HG03139 (cell line): Measurements from ENCODE around the gene TGFBR2.

ENCODE experiments used
- ATAC-seq: cut with Tn5 transposase; IDR thresholded peaks from one replicate; pipeline ENCODE4 v1.9.1; 2021; ENCODE audit not compliant: unreplicated experiment

The TGFBR2 gene

DNA sequence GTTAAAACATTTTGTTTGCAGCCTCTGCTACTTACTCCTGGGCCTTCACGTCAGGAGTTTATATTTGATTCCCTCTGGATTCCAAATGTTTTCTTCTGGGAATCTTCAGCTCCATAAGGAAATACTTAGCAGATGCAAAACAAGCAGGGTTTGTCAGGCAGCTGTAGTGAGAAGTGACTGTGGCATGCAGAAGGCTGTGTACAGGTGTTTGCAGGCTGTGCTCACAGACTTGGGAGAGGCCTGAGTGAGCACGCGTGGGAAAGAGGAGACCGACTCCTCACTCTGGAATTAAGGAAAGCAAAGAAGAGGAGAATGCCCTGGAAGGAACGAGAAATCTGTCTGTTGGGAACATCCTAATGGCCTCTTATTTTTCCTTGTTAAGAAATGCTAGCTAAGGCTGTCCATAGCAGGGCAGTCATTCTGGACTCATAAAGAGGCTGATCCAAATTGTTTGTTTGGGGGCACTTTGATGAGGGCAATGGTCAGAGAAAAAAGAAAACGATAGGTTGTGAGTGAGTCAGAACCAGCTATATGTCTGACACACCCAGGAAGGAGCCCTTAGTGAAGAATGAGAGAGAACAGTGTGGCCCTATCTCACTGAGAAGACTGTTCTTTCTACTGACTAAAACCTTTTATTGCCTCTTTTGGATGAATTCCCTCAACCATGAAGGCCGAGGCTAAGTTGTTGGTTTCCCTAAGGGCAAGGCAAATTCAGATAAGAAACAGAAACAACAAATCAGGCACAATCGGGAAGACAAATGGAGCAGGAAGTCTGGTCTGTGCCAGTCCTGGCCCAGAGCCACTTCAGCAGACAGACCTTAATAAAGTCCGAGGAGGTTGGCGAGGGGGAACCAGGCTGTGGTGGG lies 82.6 kb downstream of the TGFBR2 start:
- ATAC-seq = no peak

DNA sequence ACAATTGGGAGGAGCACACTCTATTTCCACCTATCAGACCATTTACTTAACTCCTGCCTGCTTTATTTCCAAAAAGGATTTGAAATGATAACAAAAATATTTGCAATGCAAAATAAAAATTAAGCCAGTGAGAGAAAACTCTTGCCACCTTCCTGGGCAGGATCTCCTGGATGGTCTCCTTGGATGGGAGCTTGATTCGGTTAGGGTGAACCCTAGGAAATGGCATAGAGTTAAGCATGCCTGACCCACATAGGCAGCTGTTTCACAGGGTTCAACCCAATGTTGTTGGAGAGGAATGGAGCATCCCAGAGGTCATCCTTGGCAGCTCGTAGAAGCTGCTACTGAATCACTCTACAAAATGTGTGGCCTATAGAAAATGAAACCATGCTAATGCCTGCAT lies 83.8 kb downstream of the TGFBR2 start:
- no peak for ATAC-seq

DNA sequence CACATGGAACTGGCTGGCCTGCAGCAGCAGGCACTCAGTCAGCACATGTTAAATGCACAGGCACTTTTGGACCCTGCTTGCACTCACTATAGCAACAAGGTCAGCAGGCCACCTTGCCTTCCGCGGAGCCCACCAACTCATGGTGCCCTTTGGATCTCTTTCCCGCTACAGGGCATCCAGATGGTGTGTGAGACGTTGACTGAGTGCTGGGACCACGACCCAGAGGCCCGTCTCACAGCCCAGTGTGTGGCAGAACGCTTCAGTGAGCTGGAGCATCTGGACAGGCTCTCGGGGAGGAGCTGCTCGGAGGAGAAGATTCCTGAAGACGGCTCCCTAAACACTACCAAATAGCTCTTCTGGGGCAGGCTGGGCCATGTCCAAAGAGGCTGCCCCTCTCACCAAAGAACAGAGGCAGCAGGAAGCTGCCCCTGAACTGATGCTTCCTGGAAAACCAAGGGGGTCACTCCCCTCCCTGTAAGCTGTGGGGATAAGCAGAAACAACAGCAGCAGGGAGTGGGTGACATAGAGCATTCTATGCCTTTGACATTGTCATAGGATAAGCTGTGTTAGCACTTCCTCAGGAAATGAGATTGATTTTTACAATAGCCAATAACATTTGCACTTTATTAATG lies 85.0 kb downstream of the TGFBR2 start:
- ATAC-seq = no peak

DNA sequence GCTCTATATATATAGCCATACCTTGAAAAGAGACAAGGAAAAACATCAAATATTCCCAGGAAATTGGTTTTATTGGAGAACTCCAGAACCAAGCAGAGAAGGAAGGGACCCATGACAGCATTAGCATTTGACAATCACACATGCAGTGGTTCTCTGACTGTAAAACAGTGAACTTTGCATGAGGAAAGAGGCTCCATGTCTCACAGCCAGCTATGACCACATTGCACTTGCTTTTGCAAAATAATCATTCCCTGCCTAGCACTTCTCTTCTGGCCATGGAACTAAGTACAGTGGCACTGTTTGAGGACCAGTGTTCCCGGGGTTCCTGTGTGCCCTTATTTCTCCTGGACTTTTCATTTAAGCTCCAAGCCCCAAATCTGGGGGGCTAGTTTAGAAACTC lies 85.5 kb downstream of the TGFBR2 start:
- ATAC-seq = no peak

DNA sequence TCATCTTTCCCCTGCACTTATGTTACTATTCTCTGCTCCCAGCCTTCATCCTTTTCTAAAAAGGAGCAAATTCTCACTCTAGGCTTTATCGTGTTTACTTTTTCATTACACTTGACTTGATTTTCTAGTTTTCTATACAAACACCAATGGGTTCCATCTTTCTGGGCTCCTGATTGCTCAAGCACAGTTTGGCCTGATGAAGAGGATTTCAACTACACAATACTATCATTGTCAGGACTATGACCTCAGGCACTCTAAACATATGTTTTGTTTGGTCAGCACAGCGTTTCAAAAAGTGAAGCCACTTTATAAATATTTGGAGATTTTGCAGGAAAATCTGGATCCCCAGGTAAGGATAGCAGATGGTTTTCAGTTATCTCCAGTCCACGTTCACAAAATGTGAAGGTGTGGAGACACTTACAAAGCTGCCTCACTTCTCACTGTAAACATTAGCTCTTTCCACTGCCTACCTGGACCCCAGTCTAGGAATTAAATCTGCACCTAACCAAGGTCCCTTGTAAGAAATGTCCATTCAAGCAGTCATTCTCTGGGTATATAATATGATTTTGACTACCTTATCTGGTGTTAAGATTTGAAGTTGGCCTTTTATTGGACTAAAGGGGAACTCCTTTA lies 86.2 kb downstream of the TGFBR2 start:
- no peak for ATAC-seq

DNA sequence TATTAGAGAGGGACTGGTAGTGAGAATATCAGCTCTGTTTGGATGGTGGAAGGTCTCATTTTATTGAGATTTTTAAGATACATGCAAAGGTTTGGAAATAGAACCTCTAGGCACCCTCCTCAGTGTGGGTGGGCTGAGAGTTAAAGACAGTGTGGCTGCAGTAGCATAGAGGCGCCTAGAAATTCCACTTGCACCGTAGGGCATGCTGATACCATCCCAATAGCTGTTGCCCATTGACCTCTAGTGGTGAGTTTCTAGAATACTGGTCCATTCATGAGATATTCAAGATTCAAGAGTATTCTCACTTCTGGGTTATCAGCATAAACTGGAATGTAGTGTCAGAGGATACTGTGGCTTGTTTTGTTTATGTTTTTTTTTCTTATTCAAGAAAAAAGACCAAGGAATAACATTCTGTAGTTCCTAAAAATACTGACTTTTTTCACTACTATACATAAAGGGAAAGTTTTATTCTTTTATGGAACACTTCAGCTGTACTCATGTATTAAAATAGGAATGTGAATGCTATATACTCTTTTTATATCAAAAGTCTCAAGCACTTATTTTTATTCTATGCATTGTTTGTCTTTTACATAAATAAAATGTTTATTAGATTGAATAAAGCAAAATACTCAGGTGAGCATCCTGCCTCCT lies 87.2 kb downstream of the TGFBR2 start:
- ATAC-seq = peak; percentile 95

DNA sequence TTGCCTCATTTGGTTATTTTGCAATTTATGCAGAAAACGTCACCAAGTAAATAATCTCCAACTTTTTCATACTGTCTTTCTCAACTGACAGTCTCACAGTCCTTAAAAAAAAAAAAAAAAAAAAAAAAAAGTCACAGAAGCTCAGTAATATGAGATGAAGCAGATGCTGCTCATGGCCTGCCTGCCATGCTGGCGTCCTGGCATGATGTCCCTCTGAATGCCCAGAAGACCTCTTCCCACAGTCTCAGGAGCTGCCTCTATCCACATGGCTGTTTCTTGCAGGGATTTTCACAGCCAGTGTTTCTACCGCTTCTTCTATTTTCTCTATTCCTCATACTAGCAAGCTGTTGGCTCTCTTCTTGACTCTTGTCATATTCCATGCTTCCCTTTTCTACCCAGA lies 87.7 kb downstream of the TGFBR2 start:
- ATAC-seq = no peak

DNA sequence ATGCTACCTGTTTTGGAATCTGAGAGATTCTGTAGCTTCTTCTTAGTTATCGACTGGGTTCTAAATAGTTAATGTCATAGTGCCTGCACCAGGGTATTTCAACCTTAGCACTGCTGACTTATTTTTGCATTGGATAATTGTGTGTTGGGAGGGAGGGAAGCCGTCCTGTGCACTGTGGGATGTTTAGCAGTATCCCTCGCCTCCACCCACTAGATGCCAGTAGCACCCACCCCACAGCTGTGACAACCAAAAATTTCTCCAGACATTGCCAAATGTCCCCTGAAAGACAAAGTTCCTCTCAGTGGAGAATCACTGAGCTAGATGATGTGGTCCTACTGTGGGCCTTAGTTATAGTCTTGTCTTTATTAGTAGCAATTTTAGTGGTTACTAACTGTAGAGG lies 88.3 kb downstream of the TGFBR2 start:
- no peak for ATAC-seq

DNA sequence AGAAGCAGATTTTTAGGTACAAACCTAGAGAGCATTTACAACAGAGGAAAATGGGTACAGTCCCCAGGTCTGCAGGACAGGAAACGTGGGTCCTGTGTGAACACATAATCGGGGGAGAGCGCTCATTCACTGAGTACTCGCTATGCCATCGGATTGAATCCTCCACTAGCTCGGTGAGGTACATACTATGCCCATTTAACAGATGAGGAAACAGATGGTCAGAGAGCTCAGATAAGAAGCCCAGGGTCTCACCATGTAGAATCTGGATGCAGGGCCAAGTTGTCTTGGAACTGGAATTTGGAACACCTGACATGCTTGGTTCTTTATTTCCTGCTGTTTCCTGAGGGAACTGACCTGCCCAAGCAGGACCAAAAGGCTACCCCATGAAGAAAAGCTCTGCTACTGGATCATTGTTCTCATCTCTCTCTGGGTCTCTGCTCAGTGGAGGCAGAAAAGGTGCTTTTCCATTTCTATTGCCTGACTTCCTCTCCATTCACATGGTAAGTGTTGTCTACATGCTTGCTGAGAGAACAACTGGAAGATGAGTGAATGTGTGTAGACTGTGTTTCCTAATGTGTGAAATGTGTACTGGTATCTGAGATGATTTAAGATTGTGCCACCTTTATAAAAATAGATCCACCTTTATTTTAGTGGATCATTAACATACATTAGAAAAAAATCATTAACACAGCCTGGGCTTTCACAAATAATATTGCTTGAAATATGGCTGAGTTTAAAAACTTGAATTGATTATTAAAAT lies 89.1 kb downstream of the TGFBR2 start:
- no peak for ATAC-seq

DNA sequence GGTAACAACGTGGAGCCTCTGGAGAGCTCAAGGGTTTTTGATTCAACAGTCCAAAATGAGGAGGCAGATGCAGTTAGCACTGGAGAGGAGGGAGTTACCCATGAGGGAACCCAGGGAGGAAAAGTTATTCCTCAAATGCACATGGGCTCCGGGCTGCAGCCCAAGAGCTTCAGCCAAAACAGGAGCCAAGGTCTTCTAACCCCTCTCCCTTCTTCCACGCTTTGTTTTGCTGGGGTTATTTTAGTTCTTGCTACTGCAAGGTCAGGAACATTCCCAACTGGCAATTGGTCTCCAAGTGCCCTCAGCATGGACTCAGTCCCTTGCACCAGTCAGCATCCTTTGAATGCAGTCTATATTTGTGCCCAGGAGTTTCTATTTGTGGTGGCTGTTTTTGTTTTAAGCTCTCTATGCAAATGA lies 90.0 kb downstream of the TGFBR2 start:
- ATAC-seq = no peak

DNA sequence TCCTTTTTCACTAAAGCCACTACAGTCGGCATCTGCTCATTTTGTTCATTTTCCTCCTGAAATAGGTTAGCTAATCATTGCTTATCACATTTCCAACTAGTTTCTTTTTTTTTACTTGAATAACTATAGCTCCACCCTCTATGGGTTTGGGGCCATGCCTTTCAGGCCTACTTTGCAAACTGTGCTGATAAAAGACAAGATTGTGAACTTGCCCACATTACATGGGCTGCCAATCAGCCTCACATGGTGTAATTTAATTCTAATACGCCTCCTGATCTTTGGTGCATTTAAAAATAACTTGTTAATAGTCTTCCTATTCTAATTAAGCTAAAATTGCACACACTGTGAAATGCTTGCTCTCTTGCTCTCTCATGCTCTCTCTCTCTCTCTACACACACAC lies 90.5 kb downstream of the TGFBR2 start:
- no peak for ATAC-seq

DNA sequence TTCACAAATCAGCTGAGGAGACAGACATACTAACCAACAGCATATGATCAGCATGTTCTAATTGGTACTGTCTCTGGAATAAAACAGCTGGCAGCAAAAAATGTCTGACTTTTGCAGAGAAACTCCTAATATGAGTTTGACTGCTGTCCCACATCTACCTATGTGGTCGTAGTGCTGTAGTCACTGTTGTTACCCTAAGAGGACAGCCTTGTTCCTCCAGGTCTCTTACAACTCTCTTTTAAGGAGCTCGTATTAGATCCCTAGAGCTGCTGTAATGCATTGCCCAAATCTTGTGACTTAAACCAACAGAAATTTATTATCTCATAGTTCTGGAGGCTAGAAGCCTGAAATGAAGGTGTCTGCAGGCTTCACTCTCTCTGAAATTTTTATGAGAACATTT lies 92.1 kb downstream of the TGFBR2 start:
- no peak for ATAC-seq

DNA sequence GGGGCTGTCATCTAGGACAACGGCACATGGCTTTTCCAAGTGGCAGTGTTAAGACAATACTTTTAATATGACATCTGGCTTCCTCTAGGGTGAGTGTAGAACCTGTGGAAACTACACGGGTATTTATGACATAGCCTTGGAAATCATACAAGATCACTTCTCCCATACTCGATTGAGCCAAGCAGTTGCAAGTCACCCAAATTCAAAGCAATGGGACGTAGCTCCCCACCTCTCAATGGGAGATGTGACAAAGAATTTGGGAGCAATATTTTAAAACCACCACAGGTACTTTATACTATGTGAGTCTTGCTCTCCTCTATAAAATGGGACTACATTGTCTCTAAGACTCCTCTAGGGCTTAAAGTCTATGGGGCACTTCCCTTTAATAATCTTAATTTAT lies 93.5 kb downstream of the TGFBR2 start:
- ATAC-seq = no peak

DNA sequence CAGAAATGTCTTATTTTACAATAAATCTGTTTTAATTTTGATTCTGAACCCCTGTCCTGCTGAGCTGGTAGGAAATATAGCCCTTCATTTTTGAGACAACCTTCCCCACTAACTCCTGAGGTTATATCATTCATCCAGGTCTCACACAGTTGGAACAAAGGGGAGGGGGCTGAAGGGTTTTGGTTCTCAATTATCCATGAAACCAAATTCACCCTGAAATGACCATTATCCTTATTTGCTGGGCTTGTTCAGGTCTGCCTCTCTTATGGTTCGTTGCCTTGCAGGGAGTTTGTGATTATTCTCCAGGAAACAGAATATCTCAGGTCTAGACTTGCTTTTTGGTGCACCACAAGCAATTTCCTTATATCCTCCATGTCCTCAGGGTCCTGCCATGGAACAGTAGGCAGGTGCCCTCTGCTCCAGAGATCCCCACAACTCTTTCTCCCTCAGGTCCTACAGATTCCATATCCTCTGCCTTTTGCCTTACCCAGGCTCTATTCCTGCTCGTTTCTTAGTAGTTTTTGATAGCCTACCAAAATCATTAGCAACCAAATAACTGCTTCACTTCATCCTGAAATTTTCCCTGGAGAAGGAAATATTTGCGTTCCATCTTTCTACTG lies 94.4 kb downstream of the TGFBR2 start:
- no peak for ATAC-seq

DNA sequence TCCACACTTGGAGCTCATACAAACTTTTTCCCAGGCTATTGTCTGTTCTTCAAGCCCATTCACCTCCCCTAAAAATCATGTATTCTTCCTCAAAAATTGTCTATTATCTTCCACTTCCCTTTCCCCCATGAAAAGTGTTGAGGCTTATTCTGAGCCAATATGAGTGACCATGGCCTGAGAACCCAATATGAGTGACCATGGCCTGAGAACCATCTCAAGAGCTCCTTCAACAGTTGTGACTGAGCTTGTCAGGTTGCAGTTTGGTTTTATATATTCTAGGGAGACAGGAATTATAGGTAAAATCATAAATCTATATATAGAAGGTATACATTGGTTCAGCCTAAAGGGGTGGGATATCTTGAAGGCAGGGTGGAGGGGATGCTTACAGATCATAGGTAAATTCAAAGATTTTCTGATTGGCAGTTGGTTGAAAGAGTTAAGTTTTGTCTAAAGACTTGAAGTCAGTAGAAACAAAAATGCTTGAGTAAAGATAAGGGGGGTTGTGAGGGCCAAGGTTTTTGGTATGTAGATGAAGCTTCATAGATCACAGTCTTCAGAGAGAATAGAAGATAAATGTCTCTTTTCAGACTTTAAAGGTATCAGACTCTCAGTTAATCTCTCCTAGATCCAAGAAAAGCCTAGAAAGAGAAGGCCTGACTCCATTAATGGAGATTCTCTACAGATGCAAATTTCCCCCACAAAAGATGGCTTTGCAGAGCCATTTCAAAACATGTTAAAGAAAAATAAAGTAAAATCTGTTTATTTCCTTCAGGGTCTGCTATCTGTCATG lies 95.8 kb downstream of the TGFBR2 start:
- ATAC-seq = no peak

DNA sequence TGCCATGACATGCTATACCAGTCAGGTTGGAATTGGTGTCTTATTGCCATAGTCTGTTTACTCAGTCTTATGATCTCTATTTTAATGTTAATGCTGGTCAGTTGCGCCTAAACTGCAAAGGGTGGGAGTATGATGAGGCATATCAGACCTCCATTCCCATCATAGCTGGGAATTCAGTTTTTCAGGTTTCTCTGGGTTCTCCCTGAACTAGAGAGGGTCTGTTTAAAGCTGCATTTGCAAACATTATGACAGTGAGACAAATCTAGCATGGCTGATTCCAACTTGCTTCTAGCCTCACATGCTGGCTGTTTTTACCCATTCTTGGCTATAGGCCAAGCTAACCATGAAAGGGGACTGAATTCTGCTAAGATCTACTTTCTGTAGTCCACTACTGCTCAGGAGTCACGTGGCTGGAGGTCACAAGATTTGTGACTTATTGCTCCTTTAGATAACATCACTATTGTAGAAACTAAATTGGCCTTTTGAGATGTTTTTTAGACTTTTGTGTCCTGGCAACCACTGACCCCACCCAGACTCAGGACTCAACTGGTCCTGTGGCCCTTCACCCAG lies 96.5 kb downstream of the TGFBR2 start:
- ATAC-seq = no peak

DNA sequence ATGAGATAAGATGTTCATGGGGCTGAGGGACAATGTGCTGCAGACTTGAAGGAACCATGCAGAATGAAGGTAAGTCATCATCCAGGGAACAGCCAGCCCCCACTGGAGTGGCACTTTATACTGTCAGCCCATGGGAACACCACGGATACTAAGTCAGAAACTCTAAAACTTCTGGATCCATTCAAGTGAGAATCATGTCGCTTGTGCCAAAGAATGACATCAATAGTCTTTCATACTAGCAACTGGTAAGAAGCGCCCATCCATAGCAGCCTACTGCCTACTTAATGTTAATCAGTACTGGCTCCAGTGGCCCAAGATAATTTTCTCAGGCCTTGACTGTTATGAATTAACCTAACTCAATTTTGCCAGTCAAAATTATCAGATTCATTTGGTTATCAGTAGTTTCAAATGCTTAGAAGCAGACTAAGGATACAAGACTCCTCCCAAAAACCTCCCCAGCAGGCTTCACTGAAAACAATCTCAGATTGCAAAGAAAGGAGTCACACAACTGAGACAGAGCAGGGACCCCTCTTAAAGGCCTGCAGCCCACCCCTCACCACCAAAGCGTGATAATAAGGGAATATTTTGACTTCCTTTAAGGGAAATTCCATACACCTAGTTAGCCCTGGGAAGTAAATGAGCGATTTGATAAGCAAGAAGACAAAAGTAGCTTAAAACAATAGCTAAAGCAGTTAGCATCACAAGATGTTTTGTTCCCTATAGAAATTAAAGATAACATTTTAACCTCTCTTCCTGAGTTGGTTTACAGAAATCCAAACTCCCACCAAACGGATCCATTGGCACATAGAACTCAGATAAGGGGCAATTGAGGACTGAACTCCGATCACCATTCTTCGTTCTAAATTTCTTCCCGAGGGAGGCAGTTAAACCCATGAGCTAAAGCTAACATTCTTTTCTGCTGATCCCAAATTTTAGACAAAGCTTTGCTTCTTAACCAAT lies 98.8 kb downstream of the TGFBR2 start:
- ATAC-seq = no peak

DNA sequence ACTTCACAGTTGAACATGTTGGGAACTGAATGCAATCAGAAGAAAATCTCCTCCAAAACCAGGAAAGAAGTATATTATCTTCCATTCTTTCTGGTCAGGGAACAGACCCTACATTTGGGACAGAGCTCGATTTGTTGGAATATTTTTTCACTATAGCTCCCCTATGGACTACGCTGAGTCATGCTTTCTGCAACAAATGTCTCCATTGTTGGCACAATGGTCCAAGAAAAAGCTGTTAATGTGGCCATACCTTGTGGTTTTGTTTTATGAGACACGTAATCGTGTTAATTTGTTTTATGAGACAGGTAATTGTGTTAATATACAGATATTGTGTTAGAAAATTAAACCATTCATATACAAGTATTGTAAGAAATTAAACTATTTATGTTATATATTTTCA lies 101.4 kb downstream of the TGFBR2 start:
- no peak for ATAC-seq
